ENCODE measurements around the gene GPN2.

Gene GPN2

DNA sequence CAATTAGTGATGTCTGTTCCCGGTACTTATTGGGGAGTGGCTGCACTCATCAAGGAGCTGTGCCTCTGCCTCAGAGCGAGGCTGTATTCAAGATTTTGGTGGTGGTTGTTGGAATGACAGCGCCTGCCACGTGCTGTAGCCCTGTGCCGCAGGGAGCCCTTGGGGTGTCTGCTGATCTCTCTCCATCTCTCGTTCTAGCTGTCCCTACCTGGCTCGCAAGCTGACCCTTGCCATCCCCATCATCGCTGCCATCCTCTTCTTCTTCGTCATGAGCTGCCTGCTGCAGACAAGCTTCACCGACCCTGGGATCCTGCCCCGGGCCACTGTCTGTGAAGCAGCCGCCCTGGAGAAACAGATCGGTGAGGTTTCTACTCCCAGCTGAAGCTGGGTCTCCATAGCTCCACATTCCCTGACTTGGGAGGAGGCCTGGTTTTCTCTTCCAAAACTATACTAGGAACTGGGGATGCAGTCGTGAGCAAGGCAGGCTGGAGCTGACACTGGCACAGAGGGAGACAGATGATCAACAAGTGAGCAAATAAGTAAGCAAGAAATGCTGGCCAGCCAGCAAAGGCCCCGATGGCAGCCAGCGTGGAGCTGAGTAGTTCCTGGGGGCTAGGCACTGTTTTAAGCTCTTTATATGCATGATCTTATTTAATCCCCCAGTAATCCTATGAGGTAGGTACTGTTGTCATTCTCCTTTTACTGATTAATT lies 57.7 kb downstream of the GPN2 start:
- no peak for DNase-seq (ENCODE audit: low read depth in 3 of 3)

DNA sequence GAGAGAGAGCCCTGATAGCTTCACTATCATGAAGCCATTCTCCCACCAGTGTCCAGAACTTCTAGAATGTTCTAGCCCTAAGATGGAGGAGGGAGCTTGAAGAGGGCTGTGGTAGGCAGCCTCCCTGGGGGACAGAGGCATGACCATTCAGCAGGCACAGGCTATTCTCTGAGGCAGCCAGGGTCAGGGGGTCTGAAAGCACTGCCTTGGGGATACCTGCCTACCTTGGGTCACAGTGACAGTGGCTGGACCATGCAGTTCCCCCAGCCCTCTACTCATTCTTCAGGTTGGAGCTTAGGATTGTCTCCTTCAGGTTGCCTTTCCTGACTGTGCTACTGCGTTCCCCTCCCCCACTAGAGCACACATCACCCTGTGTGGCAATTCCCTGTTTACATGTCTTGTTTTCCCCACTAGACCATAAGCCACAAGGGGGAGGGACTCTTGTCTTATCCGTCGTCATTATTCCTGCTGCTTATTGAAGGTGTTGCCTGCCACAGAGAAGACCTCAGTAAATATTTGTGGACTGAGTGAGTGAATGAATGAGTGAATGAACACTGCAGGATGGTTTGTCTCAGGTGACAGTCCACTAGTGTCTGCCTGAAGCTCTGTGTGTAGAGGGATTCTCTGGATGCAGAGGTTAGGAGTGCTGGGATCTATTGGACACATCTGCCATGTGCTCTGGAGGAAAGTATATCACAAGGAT lies 58.4 kb downstream of the GPN2 start:
- no peak for DNase-seq (ENCODE audit: low read depth in 3 of 3)

DNA sequence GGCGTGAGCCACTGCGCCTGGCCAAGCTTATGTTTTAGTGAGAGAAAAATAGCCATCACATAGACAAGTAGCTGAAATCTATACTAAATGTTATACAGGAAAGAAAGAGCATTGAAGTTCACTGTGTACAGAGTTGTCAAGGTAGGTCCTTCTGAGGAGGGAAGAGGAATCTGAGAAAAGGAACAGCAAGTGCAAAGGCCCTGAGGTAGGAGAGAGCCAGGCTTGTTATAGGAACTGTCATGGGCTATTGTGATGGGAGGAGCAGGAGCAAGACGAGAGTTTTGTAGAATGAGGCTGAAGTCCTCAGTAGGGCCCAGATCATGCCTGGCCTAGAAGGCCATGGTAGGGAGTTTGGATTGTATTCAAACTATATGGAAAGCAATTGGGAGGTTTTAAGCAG lies 59.0 kb downstream of the GPN2 start:
- no peak for DNase-seq (ENCODE audit: low read depth in 3 of 3)

DNA sequence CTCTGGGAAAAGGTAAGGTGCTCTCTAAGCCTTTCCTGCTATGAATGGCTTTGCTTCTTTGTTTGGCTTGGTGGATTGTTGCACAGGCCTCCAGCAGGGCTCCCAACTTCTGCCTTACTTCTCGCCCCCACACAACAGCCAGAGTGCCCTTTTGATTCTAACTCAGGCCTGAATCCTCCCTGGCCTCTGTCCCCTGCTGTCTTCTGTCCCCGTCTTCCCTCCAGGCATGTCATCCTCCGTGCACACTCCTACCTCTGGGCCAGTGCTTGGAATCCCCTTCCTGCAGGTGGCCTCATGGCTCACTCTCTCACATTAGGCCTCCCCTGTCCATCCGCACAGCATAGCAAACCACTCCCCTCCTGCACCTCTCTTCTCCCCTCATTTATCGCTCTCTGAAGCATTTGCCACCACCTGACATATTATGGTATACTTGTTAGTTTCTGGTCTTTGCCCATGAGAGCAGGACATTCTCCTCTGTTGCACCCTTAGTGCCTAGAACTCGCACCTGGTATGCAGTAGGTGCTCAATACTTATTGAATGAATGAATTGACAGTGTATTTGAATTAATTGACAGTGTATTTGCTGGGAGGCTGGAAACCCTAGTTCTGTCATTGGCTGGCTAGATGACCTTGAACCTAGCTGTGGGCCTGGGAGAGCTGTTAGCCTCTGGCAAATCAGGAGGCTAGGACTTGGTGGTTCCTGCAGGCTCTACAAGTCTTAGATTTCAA lies 60.7 kb downstream of the GPN2 start:
- DNase-seq (ENCODE audit: low read depth in 3 of 3) = no peak

DNA sequence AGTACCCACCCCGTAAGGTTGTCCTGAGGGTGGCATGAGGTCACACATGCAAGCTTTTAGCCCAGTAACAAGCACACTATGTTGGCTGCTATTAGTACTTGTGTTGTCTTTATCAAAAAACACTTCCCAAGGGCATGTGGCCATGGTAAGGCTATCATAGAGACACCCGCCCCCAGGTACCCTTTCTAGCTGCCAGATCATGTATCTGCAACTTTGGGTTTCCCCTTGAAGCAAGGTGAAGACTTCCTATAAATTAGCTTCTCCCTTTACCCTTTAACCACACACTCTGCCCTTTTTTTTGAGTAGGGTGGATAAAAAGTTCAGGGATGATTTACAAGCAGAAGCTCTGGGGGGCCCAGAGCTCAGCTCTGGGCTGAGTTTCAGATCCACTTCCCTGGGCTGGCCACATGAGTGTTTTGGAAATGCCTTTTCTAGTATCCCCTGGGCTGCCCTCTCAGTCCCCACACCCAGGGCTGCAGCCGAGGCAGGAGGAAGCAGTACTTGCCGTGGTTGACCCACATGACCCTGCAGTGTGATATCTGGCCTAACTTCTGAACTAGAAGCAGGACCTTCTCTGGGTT lies 61.6 kb downstream of the GPN2 start:
- no peak for DNase-seq (ENCODE audit: low read depth in 3 of 3)

DNA sequence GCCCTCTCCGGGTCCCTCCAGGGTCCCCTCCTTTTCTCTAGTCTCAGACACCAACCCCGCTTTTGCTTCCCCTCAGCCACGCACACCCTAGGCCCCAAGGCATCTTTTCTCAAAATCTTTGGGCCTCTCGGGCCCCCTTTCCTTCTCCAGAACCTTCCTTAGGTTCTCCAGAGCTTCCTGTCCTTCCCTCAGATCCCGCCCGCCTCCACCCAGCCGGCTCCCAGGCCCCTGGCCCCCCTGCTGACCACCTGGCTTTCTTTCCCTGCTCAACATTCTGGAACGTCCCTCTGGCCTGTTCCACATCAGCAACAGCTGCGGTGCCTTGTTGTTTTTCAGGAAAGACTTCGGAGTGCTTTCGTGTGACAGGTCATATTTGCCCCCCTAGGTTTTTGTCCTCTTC lies 62.4 kb downstream of the GPN2 start:
- no peak for DNase-seq (ENCODE audit: low read depth in 3 of 3)

DNA sequence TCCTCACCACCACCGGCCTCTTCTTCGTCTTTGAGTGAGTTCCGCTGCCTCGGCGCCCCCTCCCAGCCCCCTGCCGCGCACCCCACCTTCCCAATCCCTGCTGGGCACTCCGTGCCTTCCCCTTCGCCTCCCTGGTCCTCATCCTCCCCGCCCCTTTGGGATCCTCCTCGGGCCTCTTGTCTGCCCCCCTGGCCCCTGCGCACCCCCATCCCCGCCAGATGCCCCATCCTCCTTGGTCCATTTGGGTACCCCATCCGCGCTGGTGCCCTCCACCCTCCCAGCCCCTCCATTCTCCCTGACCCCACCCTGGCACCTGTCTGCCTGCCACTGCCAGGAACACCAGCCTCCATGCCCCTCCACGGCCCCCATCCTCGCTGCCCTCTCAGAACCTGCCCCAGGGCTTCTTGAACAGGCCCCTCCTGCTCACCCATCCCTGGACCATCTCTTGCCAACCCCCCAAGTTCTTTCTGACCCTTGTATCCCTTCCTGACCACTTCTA lies 62.9 kb downstream of the GPN2 start:
- DNase-seq (ENCODE audit: low read depth in 3 of 3) = no peak

DNA sequence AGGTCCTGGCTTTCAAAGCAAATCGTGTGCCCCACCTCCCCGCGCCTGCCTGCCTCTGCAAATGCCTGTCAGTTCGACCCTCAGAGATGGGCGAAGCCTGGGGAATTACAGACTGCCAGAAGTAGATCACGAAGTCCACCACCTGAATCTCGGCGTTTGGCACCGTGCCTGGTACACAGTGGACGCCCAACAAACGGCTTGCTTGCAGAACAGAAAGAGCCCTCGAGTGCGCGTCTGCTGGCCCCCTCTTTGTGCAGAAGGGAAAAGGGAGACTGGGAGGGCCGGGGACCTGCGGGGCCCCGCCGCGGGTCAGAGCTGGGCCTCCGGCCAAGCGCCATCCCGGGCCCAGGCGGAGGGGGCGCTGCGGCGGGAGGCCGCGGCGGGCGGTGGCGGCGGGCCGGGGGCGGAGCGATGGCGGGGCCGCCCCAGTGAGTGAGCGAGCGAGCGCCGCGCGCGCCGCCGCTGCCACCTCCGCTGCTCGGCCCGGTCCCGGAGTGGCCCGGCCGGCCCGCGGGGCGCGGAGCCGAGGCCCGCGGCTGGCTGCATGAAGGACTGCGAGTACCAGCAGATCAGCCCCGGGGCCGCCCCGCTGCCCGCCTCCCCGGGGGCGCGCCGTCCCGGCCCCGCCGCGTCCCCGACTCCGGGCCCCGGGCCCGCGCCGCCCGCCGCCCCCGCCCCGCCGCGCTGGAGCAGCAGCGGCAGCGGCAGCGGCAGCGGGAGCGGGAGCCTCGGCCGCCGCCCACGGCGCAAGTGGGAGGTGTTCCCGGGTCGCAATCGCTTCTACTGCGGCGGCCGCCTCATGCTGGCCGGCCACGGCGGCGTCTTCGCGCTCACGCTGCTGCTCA lies 63.6 kb downstream of the GPN2 start, which contains the start of gene ZDHHC18:
Gene ZDHHC18 (plus strand): TSS at position 428 of the 845 bp plus-strand sequence. CDS start 117 bp downstream, at position 545.
- peak; percentile 46 to 65 (median 49) for DNase-seq (ENCODE audit: low read depth in 3 of 3)
